PC-9 (cell line): Measurements from ENCODE around the gene CALHM1. TPM values are rescaled to one million over a fixed set of nuclear protein-coding genes. Genes with fewer than 3 reads are reported as not detected.

ENCODE experiments used
- BruUV-seq: library from RNA; stranded (reverse); fragments of 400-500 nt; replicated peaks from 2 replicates; lab custom pipeline; 2021; lab: Mats Ljungman, UMichigan
- CTCF ChIA-PET: fragments of 300-600 bp; sonication (Branson Sonifier 250); formaldehyde crosslinking; loops from one replicate; lab custom pipeline; 2022; ENCODE audit warnings: antibody characterized with exemption; lab: Charles Lee
- POLR2A ChIA-PET: fragments of 300-600 bp; sonication (Branson Sonifier 250); formaldehyde crosslinking; loops from one replicate; lab custom pipeline; 2022; ENCODE audit warnings: antibody characterized with exemption; ENCODE audit not compliant: unreplicated experiment; lab: Charles Lee
- DNase-seq, 2 experiments: peaks; one replicate each; pipeline versions ENCODE4 v3.0.0 to v3.0.0-alpha.2; 2015 to 2022; ENCODE audit warnings: mixed read lengths in 1 of 2
- H2AFZ ChIP-seq: fragments of 200-600 bp; sonication (generic); 2 replicates; pipeline ENCODE4 v1.8.1; 2017; ENCODE audit warnings: antibody characterized with exemption
- H3F3A ChIP-seq: fragments of 200-600 bp; sonication (generic); 2 replicates; pipeline ENCODE4 v1.8.1; 2017; ENCODE audit warnings: antibody characterized with exemption, mild to moderate bottlenecking, low read depth; ENCODE audit not compliant: insufficient read depth
- H3K27ac ChIP-seq: fragments of 200-600 bp; sonication (generic); 2 replicates; pipeline ENCODE4 v1.6.1; 2016; ENCODE audit warnings: mixed run types
- H3K27me3 ChIP-seq: fragments of 200-600 bp; sonication (generic); 2 replicates; pipeline ENCODE4 v1.6.1; 2016; ENCODE audit warnings: low read depth, mixed run types; ENCODE audit not compliant: insufficient read depth
- H3K36me3 ChIP-seq: fragments of 200-600 bp; sonication (generic); 2 replicates; pipeline ENCODE4 v1.6.1; 2016; ENCODE audit warnings: low read depth, mixed run types
- H3K4me1 ChIP-seq: fragments of 200-600 bp; sonication (generic); replicated peaks from 2 replicates; pipeline ENCODE4 v1.6.1; 2016; ENCODE audit warnings: mixed run types; ENCODE audit not compliant: insufficient read depth
- H3K4me2 ChIP-seq: fragments of 200-600 bp; sonication (generic); 2 replicates; pipeline ENCODE4 v1.6.1; 2017; ENCODE audit warnings: mixed run types
- H3K4me3 ChIP-seq: fragments of 200-600 bp; sonication (generic); 2 replicates; pipeline ENCODE4 v1.6.1; 2016; ENCODE audit warnings: mixed run types
- H3K79me2 ChIP-seq: fragments of 200-600 bp; sonication (generic); 2 replicates; pipeline ENCODE4 v1.6.1; 2017; ENCODE audit warnings: low read depth, mixed run types
- H3K9me2 ChIP-seq: fragments of 200-600 bp; sonication (generic); 2 replicates; pipeline ENCODE4 v1.8.1; 2017; ENCODE audit warnings: mild to moderate bottlenecking; ENCODE audit not compliant: insufficient read depth
- H3K9me3 ChIP-seq: fragments of 200-600 bp; sonication (generic); 2 replicates; pipeline ENCODE4 v1.8.1; 2016; ENCODE audit warnings: low read depth; ENCODE audit not compliant: insufficient read depth
- H4K20me1 ChIP-seq: fragments of 200-600 bp; sonication (generic); 2 replicates; pipeline ENCODE4 v1.8.1; 2017; ENCODE audit not compliant: insufficient read depth
- CTCF ChIP-seq: fragments of 200-600 bp; sonication (generic); conservative IDR thresholded peaks from 2 replicates; pipeline ENCODE4 v1.6.1; 2017; ENCODE audit warnings: mixed run types, antibody characterized with exemption, mild to moderate bottlenecking, moderate library complexity
- EZH2 ChIP-seq: fragments of 200-600 bp; sonication (generic); IDR thresholded peaks from 2 replicates; pipeline ENCODE4 v1.8.0; 2017; ENCODE audit warnings: antibody characterized with exemption, low read depth
- intact Hi-C: fragments of 100-400 bp; cut with micrococcal nuclease; formaldehyde crosslinking; loops from one replicate; pipeline ENCODE4 v1.10.0; 2022; ENCODE audit not compliant: unreplicated experiment
- total RNA-seq: library from RNA; stranded (reverse); gene quantifications from 2 replicates; pipeline ENCODE4 v1.2.3, GENCODE V29; 2021

The CALHM1 gene
- total RNA-seq, 1 experiment from 2014 or later: not detected

GRCh38 chr10:103440416-103440815, 18.3 kb downstream of the CALHM1 start:
- no peak overlapping the region for H3K27ac ChIP-seq
- H3K9me2 ChIP-seq: no peaks in the 10 kb centered on the region
- H3F3A ChIP-seq: peaks cover 4% of the 10 kb centered on the region; the same call in 1 of the 2 replicates
- H3K27me3 ChIP-seq: no peaks in the 10 kb centered on the region
- H2AFZ ChIP-seq: no peak overlapping the region
- no peaks in the 10 kb centered on the region; the same call in 1 of the 2 replicates for H4K20me1 ChIP-seq
- no peak overlapping the region for H3K4me3 ChIP-seq
- ChIA-PET POLR2A (no interaction called here), CTCF (no interaction called here)
- BruUV-seq: no TSS peak
- no peaks in the 10 kb centered on the region for H3K36me3 ChIP-seq
- H3K9me3 ChIP-seq: no peaks in the 10 kb centered on the region
- DNase-seq: no peak
- H3K79me2 ChIP-seq: no peaks in the 10 kb centered on the region
- TF ChIP-seq EZH2: no peak
- TF ChIP-seq CTCF: no peak
- intact Hi-C loops: loop anchor here (5.0 kb wide), 1 partner anchor 37 kb away; the partner anchor contains the start of gene CALHM3
- H3K4me1 ChIP-seq: no peaks in the 10 kb centered on the region
- no peak overlapping the region for H3K4me2 ChIP-seq

GRCh38 chr10:103439776-103440175, 18.9 kb downstream of the CALHM1 start:
- Histone ChIP-seq H3K79me2 (no peaks in the 10 kb centered on the region), H3K36me3 (no peaks in the 10 kb centered on the region), H3F3A (peaks cover 2% of the 10 kb centered on the region; the same call in 1 of the 2 replicates), H3K27me3 (no peaks in the 10 kb centered on the region), H3K4me2 (no peak overlapping the region), H3K4me1 (no peaks in the 10 kb centered on the region), H4K20me1 (no peaks in the 10 kb centered on the region; the same call in 1 of the 2 replicates), H2AFZ (no peak overlapping the region), H3K9me3 (no peaks in the 10 kb centered on the region), H3K27ac (no peak overlapping the region), H3K4me3 (no peak overlapping the region), H3K9me2 (no peaks in the 10 kb centered on the region)
- POLR2A ChIA-PET: no interaction called here
- no peak for DNase-seq
- no TSS peak for BruUV-seq
- TF ChIP-seq CTCF (no peak), EZH2 (no peak)
- intact Hi-C loops: loop anchor here (5.0 kb wide), 1 partner anchor 38 kb away; the partner anchor contains the start of gene CALHM3
- CTCF ChIA-PET: no interaction called here

GRCh38 chr10:103433858-103434257, 24.8 kb downstream of the CALHM1 start:
- H3K79me2 ChIP-seq: no peaks in the 10 kb centered on the region
- H3K4me1 ChIP-seq: no peaks in the 10 kb centered on the region

More at GRCh38 chr10:103433858-103434257, 24.8 kb downstream of the CALHM1 start:
- Histone ChIP-seq H3K36me3 (0 out of 2 replicates have a peak, but pooled peaks cover 6% of the 10 kb centered on the region), H3K27ac (no peak overlapping the region), H3K9me3 (no peaks in the 10 kb centered on the region), H2AFZ (no peak overlapping the region), H4K20me1 (no peaks in the 10 kb centered on the region), H3K4me2 (no peak overlapping the region), H3K9me2 (no peaks in the 10 kb centered on the region), H3F3A (no peaks in the 10 kb centered on the region), H3K4me3 (no peak overlapping the region), H3K27me3 (no peaks in the 10 kb centered on the region)
- no peak for DNase-seq
- ChIA-PET CTCF (no interaction called here), POLR2A (no interaction called here)
- TF ChIP-seq CTCF (no peak), EZH2 (no peak)
- intact Hi-C loops: no loop called here
- BruUV-seq: no TSS peak
